GM18498 (cell line): ENCODE data around the gene CSK.

Experiments
- ATAC-seq: cut with Tn5 transposase; IDR thresholded peaks from one replicate; pipeline ENCODE4 v1.9.1; 2021; ENCODE audit warnings: mild to moderate bottlenecking, moderate library complexity; ENCODE audit not compliant: unreplicated experiment

CSK gene

GRCh38 chr15:74840851-74841775 lies 59.2 kb downstream of the CSK start:
- no peak for ATAC-seq

GRCh38 chr15:74841891-74842373 lies 60.1 kb downstream of the CSK start:
- no peak for ATAC-seq

- ATAC-seq = peak; percentile 87
These were observed 60.9 kb downstream of the CSK start, which contains the start of gene ULK3 for GRCh38 chr15:74842581-74843444. TSS of gene ULK3 (minus strand) at chr15:74843156. CDS start at chr15:74843105, 51 bp downstream.

- ATAC-seq = no peak
These were observed 61.6 kb downstream of the CSK start for GRCh38 chr15:74843445-74843828.

- no peak for ATAC-seq
These were observed 62.0 kb downstream of the CSK start for GRCh38 chr15:74843891-74844299.

- ATAC-seq = no peak
These were observed 62.7 kb downstream of the CSK start for GRCh38 chr15:74844319-74845207.

- ATAC-seq = no peak
These were observed 63.3 kb downstream of the CSK start for GRCh38 chr15:74845208-74845568.

- ATAC-seq = no peak
These were observed 63.7 kb downstream of the CSK start for GRCh38 chr15:74845581-74845980.

GRCh38 chr15:74847432-74847831 lies 65.6 kb downstream of the CSK start:
- no peak for ATAC-seq

GRCh38 chr15:74850393-74850792 lies 68.5 kb downstream of the CSK start:
- ATAC-seq = no peak

- no peak for ATAC-seq
These were observed 70.1 kb downstream of the CSK start for GRCh38 chr15:74851960-74852359.
